Endodermal cell (in vitro differentiated cells): ENCODE data around the gene JARID2. TPM values are rescaled to one million over a fixed set of nuclear protein-coding genes. Genes with fewer than 3 reads are reported as not detected.

ENCODE experiments used
- DNase-seq: peaks from one replicate; pipeline ENCODE4 v3.0.0-alpha.2; 2017
- H3K27ac ChIP-seq: 2 replicates; pipeline ENCODE4 v1.5.1; 2013; ENCODE audit warnings: mild to moderate bottlenecking, low read depth, low read length, moderate library complexity
- H3K27me3 ChIP-seq: 2 replicates; pipeline ENCODE4 v1.6.1; 2013; ENCODE audit warnings: mild to moderate bottlenecking, low read length, moderate library complexity; ENCODE audit not compliant: insufficient read depth, control insufficient read depth, poor library complexity, severe bottlenecking
- H3K36me3 ChIP-seq: 2 replicates; pipeline ENCODE4 v1.7.0; 2013; ENCODE audit warnings: mild to moderate bottlenecking, low read length, moderate library complexity; ENCODE audit not compliant: control insufficient read depth, insufficient read depth
- H3K4me1 ChIP-seq: one replicate; pipeline ENCODE4 v1.7.0; 2013; ENCODE audit warnings: low read length; ENCODE audit not compliant: control insufficient read depth, insufficient read depth
- H3K4me3 ChIP-seq: 2 replicates; pipeline ENCODE4 v1.5.1; 2013; ENCODE audit warnings: mild to moderate bottlenecking, low read length, moderate library complexity
- H3K9ac ChIP-seq: 2 replicates; pipeline ENCODE4 v1.6.1; 2013; ENCODE audit warnings: mild to moderate bottlenecking, low read length, moderate library complexity; ENCODE audit not compliant: poor library complexity, severe bottlenecking; ENCODE audit errors: extremely low read depth
- H3K9me3 ChIP-seq: 2 replicates; pipeline ENCODE4 v1.6.1; 2013; ENCODE audit warnings: mild to moderate bottlenecking, low read length, moderate library complexity; ENCODE audit not compliant: control insufficient read depth
- H3K27ac Mint-ChIP-seq: 2 replicates; pipeline ENCODE4 v1.8.0; 2020; ENCODE audit warnings: mixed read lengths
- H3K27me3 Mint-ChIP-seq: 2 replicates; pipeline ENCODE4 v1.8.0; 2021; ENCODE audit warnings: mild to moderate bottlenecking, mixed read lengths; ENCODE audit not compliant: insufficient read depth
- H3K36me3 Mint-ChIP-seq: 2 replicates; pipeline ENCODE4 v1.8.0; 2020; ENCODE audit warnings: low read depth, mixed read lengths
- H3K4me1 Mint-ChIP-seq: 2 replicates; pipeline ENCODE4 v1.8.0; 2020; ENCODE audit warnings: mixed read lengths
- H3K4me3 Mint-ChIP-seq: 2 replicates; pipeline ENCODE4 v1.8.0; 2020; ENCODE audit warnings: mild to moderate bottlenecking, moderate library complexity, mixed read lengths
- H3K9me3 Mint-ChIP-seq: 2 replicates; pipeline ENCODE4 v1.8.0; 2020; ENCODE audit warnings: mild to moderate bottlenecking, mixed read lengths
- CTCF ChIP-seq: fragments of 200-600 bp; sonication (generic); conservative IDR thresholded peaks from 2 replicates; pipeline ENCODE4 v1.5.0; 2021; ENCODE audit warnings: antibody characterized with exemption, mild to moderate bottlenecking
- WGBS, 2 experiments: methylation state at CpG; one replicate each; pipeline versions ENCODE4 v1.1.5 to v1.1.7; 2013; ENCODE audit warnings: missing lambda C conversion rate in 2 of 2, mixed read lengths in 1 of 2; ENCODE audit not compliant: insufficient coverage in 1 of 2, insufficient read length in 1 of 2; 5-methylcytosine and 5-hydroxymethylcytosine counted together
- total RNA-seq, 2 donors: library from RNA; stranded (reverse); fragmentation: NEBNext Ultra II Directional in 1 of 2; extraction: Animal tissue kit (Norgen Biotek cat#: 25700) in 1 of 2; gene quantifications; 2 replicates in 1 of 2; 3 replicates in 1 of 2; pipeline ENCODE4 v1.2.1, GENCODE V29; 2021

The JARID2 gene
- total RNA-seq, 2 donors from 2014 or later: 42.5 to 77.0 TPM

DNA sequence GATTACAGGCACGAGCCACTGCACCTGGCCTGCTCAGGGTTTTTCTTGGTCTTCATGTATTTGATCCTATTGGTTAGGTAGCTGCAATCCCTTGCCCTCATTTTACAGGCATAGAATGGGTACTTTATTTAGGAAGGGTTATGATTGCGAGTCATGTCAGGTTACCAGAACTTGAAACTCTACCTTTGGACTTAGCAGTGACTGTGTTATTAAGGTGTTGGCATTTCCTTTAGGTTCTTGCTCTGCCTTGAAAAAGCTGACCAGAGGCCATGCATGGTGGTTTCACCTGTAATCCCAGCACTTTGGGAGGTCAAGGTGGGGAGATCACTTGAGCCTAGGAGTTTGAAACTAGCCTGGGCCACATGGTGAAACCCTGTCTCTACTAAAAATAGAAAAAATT, 24.5 kb downstream of the JARID2 start:
- no peaks in the 10 kb centered on the region for H3K9me3 Mint-ChIP-seq
- Histone ChIP-seq H3K36me3 (no peaks in the 10 kb centered on the region), H3K9me3 (no peaks in the 10 kb centered on the region), H3K4me1 (peaks cover 37% of the 10 kb centered on the region), H3K4me3 (no peak overlapping the region), H3K27ac (no peak overlapping the region), H3K27me3 (no peaks in the 10 kb centered on the region), H3K9ac (no peak overlapping the region)
- H3K27me3 Mint-ChIP-seq: no peaks in the 10 kb centered on the region
- H3K4me1 Mint-ChIP-seq: peaks cover 56% of the 10 kb centered on the region
- no peak for DNase-seq
- H3K4me3 Mint-ChIP-seq: no peak overlapping the region
- TF ChIP-seq CTCF: no peak
- peaks cover 12% of the 10 kb centered on the region for H3K36me3 Mint-ChIP-seq
- H3K27ac Mint-ChIP-seq: no peak overlapping the region
- WGBS, 2 experiments: 80 to 92% methylated on average over 1 to 2 of the region's 2 CpGs

- Mint-ChIP-seq H3K27ac (no peak overlapping the region), H3K9me3 (no peaks in the 10 kb centered on the region), H3K4me3 (no peak overlapping the region), H3K4me1 (peaks cover 49% of the 10 kb centered on the region), H3K27me3 (no peaks in the 10 kb centered on the region), H3K36me3 (peaks cover 12% of the 10 kb centered on the region)
- Histone ChIP-seq H3K27me3 (no peaks in the 10 kb centered on the region), H3K27ac (no peak overlapping the region), H3K9me3 (no peaks in the 10 kb centered on the region), H3K4me1 (peaks cover 15% of the 10 kb centered on the region), H3K9ac (no peak overlapping the region), H3K4me3 (no peak overlapping the region), H3K36me3 (no peaks in the 10 kb centered on the region)
- WGBS, 2 experiments: 67% methylated on average over 1 of the region's 1 CpG; no CpG with 5 or more reads in 1 of the 2 experiments
- TF ChIP-seq CTCF: no peak
- no peak for DNase-seq
Measured at GRCh38 chr6:15272562-15272961, 26.7 kb downstream of the JARID2 start.

DNA sequence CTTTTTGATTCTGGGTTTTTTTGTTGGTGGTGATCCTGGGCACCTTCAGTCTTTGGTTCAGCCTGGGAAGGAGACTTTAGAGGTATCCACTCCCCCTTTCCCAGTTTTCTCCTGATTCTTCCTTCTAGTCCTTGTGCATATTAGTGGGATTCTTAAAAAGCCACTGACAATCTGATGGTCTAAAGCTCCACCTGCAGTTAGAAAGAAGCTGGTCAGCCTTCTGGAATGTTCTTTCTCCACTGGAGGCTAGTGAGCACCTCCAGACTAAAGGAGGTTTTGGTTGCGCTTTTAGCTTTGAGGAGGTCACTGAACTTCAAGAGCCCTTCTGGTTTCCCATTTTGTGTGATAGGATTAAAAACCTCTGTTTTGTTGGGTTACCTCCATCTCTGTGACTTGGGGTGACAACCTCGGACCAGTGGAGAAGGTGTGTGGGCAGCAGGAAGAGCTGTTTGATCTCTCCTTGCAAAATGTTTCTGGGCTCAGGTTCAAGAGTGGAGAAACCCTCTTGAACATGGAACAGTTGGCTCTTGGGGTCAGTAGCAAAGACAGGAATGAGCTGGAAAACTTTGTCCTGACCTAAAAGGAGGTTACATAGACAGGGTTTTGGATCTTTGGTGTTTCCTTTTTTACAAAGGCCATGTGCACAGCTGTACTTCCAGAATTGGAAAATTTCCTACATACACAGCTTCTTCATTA, 29.0 kb downstream of the JARID2 start:
- Histone ChIP-seq H3K4me3 (no peak overlapping the region), H3K9ac (no peak overlapping the region), H3K27me3 (no peaks in the 10 kb centered on the region), H3K27ac (no peak overlapping the region), H3K4me1 (no peaks in the 10 kb centered on the region), H3K36me3 (no peaks in the 10 kb centered on the region), H3K9me3 (no peaks in the 10 kb centered on the region)
- Mint-ChIP-seq H3K9me3 (no peaks in the 10 kb centered on the region), H3K36me3 (peaks cover 11% of the 10 kb centered on the region), H3K4me1 (peaks cover 41% of the 10 kb centered on the region), H3K27me3 (no peaks in the 10 kb centered on the region), H3K27ac (peak overlapping the region; percentile 56), H3K4me3 (no peak overlapping the region)
- no peak for DNase-seq
- WGBS, 2 experiments: 83 to 91% methylated on average over 1 to 2 of the region's 2 CpGs
- peak; percentile 39 for TF ChIP-seq CTCF
